ENCODE measurements around the gene MLLT3.

GRCh38 chr9:20512106-20512505 lies 110.2 kb downstream of the MLLT3 start:
- TF ChIP-seq POLR2A (IDR thresholded peaks at IDR 0.05): no peak
- TF ChIP-seq, protein P1, sequence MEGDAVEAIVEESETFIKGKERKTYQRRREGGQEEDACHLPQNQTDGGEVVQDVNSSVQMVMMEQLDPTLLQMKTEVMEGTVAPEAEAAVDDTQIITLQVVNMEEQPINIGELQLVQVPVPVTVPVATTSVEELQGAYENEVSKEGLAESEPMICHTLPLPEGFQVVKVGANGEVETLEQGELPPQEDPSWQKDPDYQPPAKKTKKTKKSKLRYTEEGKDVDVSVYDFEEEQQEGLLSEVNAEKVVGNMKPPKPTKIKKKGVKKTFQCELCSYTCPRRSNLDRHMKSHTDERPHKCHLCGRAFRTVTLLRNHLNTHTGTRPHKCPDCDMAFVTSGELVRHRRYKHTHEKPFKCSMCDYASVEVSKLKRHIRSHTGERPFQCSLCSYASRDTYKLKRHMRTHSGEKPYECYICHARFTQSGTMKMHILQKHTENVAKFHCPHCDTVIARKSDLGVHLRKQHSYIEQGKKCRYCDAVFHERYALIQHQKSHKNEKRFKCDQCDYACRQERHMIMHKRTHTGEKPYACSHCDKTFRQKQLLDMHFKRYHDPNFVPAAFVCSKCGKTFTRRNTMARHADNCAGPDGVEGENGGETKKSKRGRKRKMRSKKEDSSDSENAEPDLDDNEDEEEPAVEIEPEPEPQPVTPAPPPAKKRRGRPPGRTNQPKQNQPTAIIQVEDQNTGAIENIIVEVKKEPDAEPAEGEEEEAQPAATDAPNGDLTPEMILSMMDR (IDR thresholded peaks at IDR 0.05): no peak

Data from body of pancreas (tissue), 4 donors.